NCI-H1105 treated with DMSO at 0.1 percent for 48 hours (cell line): ENCODE results near the gene FLOT2.
"Not testable (repeated sequence)": the region's sequence is repeated elsewhere in the genome, so short reads cannot be mapped to it uniquely, and the experiment has no call there.

ENCODE experiments used
- DNase-seq: peaks from one replicate; lab custom pipeline; 2025; lab: John Stamatoyannopoulos, UW

Gene FLOT2

GRCh38 chr17:28895794-28896447, 1.6 kb downstream of the FLOT2 start:
- no peak for DNase-seq

DNA sequence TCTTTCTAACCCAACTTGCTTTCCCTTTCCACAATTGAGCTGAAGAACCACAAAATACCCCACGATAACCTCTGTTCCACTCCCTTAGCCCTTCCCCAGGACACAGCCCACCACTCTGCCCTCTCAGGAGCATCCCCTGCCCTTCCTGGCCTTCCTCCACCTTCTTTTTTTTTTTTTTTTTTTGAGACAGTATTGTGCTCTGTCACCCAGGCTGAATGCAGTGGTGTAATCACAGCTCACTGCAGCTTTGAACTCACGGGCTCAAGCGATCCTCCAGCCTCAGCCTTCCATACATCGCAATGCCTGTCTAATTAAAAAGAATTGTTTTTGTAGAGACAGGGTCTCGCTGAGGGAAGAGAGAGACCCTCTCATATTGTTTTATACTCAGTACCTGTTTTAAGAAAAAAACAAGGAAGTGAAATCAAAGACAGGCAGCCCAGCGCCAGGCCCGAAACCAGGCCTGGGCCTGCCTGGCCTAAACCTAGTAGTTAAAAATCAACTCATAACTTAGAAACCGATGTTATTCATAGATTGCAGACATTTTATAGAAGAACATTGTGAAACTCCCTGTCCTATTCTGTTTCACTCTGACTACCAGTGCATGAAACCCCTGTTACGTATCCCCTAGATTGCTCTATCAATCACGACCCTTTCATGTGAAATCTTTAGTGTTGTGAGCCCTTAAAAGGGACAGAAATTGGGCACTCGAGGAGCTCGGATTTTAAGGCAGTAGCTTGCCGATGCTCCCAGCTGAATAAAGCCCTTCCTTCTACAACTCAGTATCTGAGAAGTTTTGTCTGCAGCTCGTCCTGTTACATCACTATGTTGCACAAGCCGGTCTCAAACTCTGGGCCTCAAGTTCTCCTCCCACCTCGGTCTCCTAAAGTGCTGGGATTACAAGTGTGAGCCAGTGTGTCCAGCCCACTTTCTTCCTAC, 4.0 kb downstream of the FLOT2 start:
- DNase-seq: not testable (repeated sequence)

- no peak for DNase-seq
Observed at GRCh38 chr17:28892024-28892423, 5.5 kb downstream of the FLOT2 start.

- no peak for DNase-seq
Observed at GRCh38 chr17:28891201-28891600, 6.3 kb downstream of the FLOT2 start.

- no peak for DNase-seq
Observed at GRCh38 chr17:28889996-28890395, 7.5 kb downstream of the FLOT2 start.

- DNase-seq: no peak
Observed at GRCh38 chr17:28888832-28889231, 8.7 kb downstream of the FLOT2 start.

- no peak for DNase-seq
Observed at GRCh38 chr17:28887871-28888471, 9.6 kb downstream of the FLOT2 start.

DNA sequence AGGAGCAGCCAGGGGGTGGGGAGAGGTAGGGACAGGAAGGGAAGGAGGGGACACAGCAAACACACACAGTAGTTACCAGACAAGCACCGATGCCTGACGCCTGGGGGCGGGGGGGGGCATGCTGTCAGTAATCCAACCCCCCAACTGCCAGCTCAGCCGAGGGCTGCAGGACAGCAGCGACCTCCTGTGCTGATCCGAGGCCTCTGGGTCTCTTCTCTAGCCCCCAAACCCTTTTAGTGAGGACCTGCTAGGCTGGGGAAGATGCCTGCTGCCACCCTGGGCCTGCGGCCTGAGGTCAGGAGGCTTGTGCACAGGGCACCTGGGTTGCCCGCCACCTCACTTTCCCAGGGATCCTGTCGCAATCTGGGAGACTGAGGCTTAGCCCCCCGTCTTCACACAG, 11.6 kb downstream of the FLOT2 start:
- DNase-seq: no peak

GRCh38 chr17:28885363-28885762, 12.2 kb downstream of the FLOT2 start:
- no peak for DNase-seq

DNA sequence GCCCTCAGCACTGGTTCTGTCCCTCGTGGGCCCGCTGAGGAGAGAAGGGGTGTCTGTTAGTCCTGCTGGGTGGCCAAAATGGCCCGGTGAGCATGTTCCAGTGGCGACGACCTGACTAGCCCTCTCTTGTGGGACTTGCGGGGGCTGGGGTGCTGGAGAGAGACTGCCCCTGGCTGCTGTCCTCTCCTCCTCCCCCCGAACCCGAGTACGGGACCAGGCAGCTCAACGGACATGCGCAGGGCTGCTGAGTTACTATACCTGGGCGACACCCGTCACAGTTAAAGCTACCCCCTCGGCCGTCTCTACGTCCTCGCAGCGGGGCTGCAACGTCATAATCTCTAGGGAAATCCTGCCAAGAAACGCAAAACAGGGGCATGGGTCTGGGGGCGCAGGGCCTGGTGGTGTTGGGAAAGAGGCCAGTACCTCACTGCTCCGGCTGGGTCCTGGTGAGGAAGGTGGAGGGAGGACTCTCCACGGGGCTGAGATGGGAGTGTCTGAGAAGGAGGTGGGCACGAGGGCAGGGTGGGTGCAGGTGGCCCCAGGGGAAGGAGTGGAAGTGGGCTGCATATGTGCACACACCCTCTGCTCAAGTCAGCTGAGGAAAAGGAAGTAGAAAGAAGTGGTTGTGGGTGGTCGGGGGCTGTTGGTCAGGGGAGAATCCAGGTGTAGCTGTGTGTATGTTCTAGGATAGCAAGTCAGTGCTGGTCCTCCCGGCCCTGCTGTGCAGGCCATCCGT, 13.4 kb downstream of the FLOT2 start:
- no peak for DNase-seq

DNA sequence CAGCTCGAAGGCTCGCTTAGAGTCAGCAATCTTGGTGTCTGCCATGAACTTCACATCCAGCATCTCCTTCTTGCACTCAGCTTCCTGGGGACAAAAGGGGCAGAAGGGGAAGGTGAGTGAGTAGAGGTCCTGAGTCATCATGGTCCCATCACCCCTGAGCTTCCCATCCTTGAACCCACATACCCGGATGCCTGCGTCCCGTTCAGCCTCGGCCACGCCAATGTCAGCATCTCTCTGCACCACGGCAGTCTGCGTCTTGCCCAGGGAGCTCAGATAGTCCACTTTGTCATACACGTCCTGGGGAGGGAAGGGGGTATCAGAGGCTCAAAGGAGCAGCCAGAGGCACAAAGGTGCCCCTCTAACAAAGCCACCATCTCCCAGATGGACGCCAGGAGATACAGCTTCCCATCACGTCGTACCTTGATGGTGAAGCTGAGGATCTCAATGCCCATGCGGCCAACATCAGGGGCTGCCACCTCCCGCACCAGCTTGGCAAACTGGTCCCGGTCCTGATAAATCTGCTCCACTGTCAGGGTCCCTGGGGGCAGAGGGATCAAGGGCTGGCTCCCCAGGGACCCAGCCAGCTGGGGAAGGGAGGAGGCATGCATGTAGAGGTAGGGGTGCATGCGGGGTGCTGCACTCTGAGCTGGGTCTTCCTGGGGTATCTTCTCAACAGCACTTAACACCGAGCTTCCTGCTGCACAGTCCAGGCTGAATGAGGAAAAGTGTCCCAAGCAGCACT, 15.2 kb downstream of the FLOT2 start:
- no peak for DNase-seq

- DNase-seq: no peak
Observed at GRCh38 chr17:28881533-28882056, 15.9 kb downstream of the FLOT2 start.

GRCh38 chr17:28880572-28880945, 17.0 kb downstream of the FLOT2 start:
- no peak for DNase-seq

GRCh38 chr17:28879886-28880571, 17.5 kb downstream of the FLOT2 start:
- no peak for DNase-seq

GRCh38 chr17:28878981-28879380, 18.6 kb downstream of the FLOT2 start:
- peak; percentile 46 for DNase-seq

DNA sequence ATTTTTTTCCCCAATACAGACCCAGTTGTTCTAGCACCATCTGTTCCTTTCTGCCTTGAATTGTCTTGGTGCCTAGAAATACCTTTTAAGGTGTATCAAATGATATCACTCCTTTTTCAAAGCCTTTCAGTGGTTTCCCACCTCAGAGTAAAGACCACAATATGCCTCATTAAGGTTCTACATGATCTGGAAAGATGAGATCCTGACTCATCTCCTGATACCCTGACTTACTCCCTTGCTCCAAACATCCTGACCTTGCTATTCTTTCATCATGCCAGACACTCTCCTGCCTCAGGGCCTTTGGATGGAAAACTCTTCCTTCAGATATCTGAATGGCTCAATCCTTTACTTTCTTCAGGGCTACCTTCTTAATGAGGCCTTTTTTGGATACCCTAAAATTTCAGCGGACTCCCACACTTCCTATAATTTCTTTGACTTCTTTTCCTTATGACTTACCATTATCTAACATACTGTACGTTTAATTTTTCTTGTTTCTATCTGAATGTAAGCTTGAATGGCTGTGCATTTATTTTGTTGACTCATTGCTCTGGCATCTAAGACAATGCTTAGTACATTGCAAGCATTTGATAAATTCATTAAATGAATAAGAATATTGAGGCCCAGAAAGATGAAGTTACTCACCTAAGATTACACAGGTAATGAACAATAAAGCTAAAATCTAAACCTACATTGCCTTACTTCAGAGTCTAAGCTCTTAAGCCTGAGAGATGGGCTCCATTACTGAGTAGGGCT, 19.2 kb downstream of the FLOT2 start:
- no peak for DNase-seq

DNA sequence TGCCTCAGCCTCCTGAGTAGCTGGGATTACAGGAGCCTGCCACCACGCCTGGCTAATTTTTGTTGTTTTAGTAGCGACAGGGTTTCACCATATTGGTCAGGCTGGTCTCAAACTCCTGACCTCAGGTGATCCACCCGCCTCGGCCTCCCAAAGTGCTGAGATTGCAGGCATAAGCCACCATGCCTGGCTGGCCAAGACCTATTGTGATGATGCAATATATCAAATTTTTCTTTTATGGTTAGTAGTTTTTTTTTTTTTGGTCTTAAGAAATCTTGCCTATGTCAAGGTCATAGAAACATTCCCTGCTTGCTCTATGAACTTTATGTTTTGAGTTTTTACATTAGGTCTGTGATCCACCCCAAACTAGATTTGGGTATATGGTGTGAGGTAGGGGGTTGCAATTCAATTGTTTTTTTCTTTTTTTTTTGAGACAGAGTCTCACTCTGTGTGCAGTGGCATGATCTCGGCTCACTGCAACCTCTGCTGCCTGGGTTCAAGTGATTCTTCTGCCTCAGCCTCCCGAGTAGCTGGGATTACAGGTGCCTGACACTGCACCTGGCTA, 20.3 kb downstream of the FLOT2 start:
- DNase-seq: not testable (repeated sequence)

- no peak for DNase-seq
Observed at GRCh38 chr17:28875848-28876550, 21.5 kb downstream of the FLOT2 start.

GRCh38 chr17:28874750-28875149, 22.8 kb downstream of the FLOT2 start:
- DNase-seq: no peak
